ENCODE measurements around the gene NRXN3. TPM values are rescaled to one million over a fixed set of nuclear protein-coding genes. Genes with fewer than 3 reads are reported as not detected.

NRXN3 gene
- total and polyA plus RNA-seq, 2 of the 4 experiments (the other 2 are of a cell fraction): 4.8 to 25.1 TPM

- no peak overlapping the region for H3K9ac ChIP-seq (ENCODE audit: low read depth, low read length)
- dilution Hi-C loops (cut with HindIII; ENCODE audit: low sequenced_read_pairs, unreplicated experiment) (no loop called here), intact Hi-C loops (cut with micrococcal nuclease) (no loop called here), in situ Hi-C loops (cut with MboI; ENCODE audit: low sequenced_read_pairs) (no loop called here)
- DNase-seq: no peak
- no peak overlapping the region for H3K4me3 ChIP-seq (ENCODE audit: insufficient read depth, low read depth, low read length)
- no peak overlapping the region for H4K8ac ChIP-seq (ENCODE audit: low read depth in 2 of 2, low read length in 2 of 2)
- no peak overlapping the region for H4K5ac ChIP-seq (ENCODE audit: low read depth, low read length)
- no peak overlapping the region for H3K18ac ChIP-seq (ENCODE audit: low read depth, low read length)
- ChIA-PET POLR2A (ENCODE audit: unreplicated experiment) (no interaction called here), CTCF (no interaction called here)
- no TSS peak for BruUV-seq (replicated peaks)
- no peak for TF ChIP-seq FOS (IDR thresholded peaks at IDR 0.05; ENCODE audit: low read depth, low read length)
- no peak for TF ChIP-seq RFX5 (IDR thresholded peaks at IDR 0.05; ENCODE audit: low read depth, low read length)
- no peak for TF ChIP-seq MXI1 (IDR thresholded peaks at IDR 0.05; ENCODE audit: borderline replicate concordance, low read depth, low read length)
- no peak for TF ChIP-seq SMC3 (IDR thresholded peaks at IDR 0.05; ENCODE audit: low read depth, low read length)
- TF ChIP-seq CHD1 (IDR thresholded peaks at IDR 0.05; ENCODE audit: low read depth, low read length): no peak
- TF ChIP-seq NFE2L2 (IDR thresholded peaks at IDR 0.05; ENCODE audit: low read depth, low read length): no peak
- no peak for TF ChIP-seq MAFK (IDR thresholded peaks at IDR 0.05; ENCODE audit: low read depth, low read length)
- TF ChIP-seq CEBPB (IDR thresholded peaks at IDR 0.05; ENCODE audit: low read depth, low read length): no peak
- TF ChIP-seq MAZ (IDR thresholded peaks at IDR 0.05; ENCODE audit: borderline replicate concordance, low read depth, low read length): no peak
- no peak for TF ChIP-seq POLR2A (IDR thresholded peaks at IDR 0.05; ENCODE audit: low read depth, low read length)
- H2BK15ac ChIP-seq (ENCODE audit: low read depth, low read length): no peak overlapping the region
- H3K56ac ChIP-seq (ENCODE audit: extremely low read depth, insufficient read depth, low read length): no peak overlapping the region
- no peak for ATAC-seq (ENCODE audit: low read depth)
- H2AFZ ChIP-seq (replicated peaks; ENCODE audit: low read length, poor library complexity): no peak overlapping the region
- H3K4me1 ChIP-seq (ENCODE audit: control insufficient read depth, insufficient read depth, low read length): no peaks in the 10 kb centered on the region
- H3K9me3 ChIP-seq (ENCODE audit: control insufficient read depth, insufficient read depth, low read length): 0 out of 2 replicates have a peak, but pooled peaks cover 4% of the 10 kb centered on the region
- no peak overlapping the region for H3K14ac ChIP-seq (replicated peaks; ENCODE audit: low read depth, low read length)
- H3K4me2 ChIP-seq (ENCODE audit: low read depth, low read length): no peak overlapping the region
- WGBS, 2 experiments (ENCODE audit: extremely low coverage in 2 of 2, insufficient read length in 1 of 2): no CpG with 5 or more reads among the region's 1 CpG
- no peak overlapping the region for H2BK5ac ChIP-seq (ENCODE audit: low read depth, low read length, poor library complexity, severe bottlenecking)
- no peaks in the 10 kb centered on the region for H4K20me1 ChIP-seq (ENCODE audit: insufficient read depth, low read length)
- no peaks in the 10 kb centered on the region for H3K36me3 ChIP-seq (ENCODE audit: control insufficient read depth, insufficient read depth, low read length)
- no peaks in the 10 kb centered on the region for H3K9me1 ChIP-seq (ENCODE audit: insufficient read depth, low read length)
- H2AK9ac ChIP-seq (replicated peaks; ENCODE audit: low read depth, low read length, poor library complexity): no peak overlapping the region
- H3K79me1 ChIP-seq (ENCODE audit: low read depth in 1 of 2, low read length in 2 of 2): no peaks in the 10 kb centered on the region
- no peak overlapping the region for H2AK5ac ChIP-seq (ENCODE audit: low read depth, low read length)
- no peak overlapping the region for H3K23ac ChIP-seq (ENCODE audit: low read depth, low read length)
- H2BK20ac ChIP-seq (ENCODE audit: low read depth, low read length): no peak overlapping the region
- no peak overlapping the region for H3K4ac ChIP-seq (ENCODE audit: low read depth, low read length)
- H2BK120ac ChIP-seq (ENCODE audit: low read depth, low read length): no peak overlapping the region
- no peak overlapping the region for H4K91ac ChIP-seq (ENCODE audit: insufficient read depth, low read depth, low read length)
- no peaks in the 10 kb centered on the region for H3K27me3 ChIP-seq (ENCODE audit: control insufficient read depth, insufficient read depth, low read length)
- no peak overlapping the region for H3K27ac ChIP-seq (ENCODE audit: insufficient read depth, low read length)
Measured at GRCh38 chr14:78543433-78543832, 373.3 kb downstream of the NRXN3 start.

Data from IMR-90 (cell line).